T-helper 1 cell treated with Interleukin-12 subunit alpha and Interleukin-12 subunit beta and Interleukin-4 antibody, amounts not matched to agents 30 μg/mL and 1 μg/mL, for 36 hours (primary cell): ENCODE data around the gene EEF1A2.

Experiments used
- H3K27ac Mint-ChIP-seq: one replicate; pipeline ENCODE4 v1.8.0; 2021; ENCODE audit warnings: mild to moderate bottlenecking, mixed read lengths
- H3K27me3 Mint-ChIP-seq: one replicate; pipeline ENCODE4 v1.8.0; 2021; ENCODE audit warnings: low read depth, mixed read lengths
- H3K36me3 Mint-ChIP-seq: one replicate; pipeline ENCODE4 v1.8.0; 2021; ENCODE audit warnings: low read depth, mixed read lengths
- H3K4me1 Mint-ChIP-seq: one replicate; pipeline ENCODE4 v1.8.0; 2021; ENCODE audit warnings: low read depth, mixed read lengths
- H3K4me3 Mint-ChIP-seq: one replicate; pipeline ENCODE4 v1.8.0; 2021; ENCODE audit warnings: mild to moderate bottlenecking, moderate library complexity, mixed read lengths
- H3K9me3 Mint-ChIP-seq: one replicate; pipeline ENCODE4 v1.8.0; 2021; ENCODE audit warnings: mixed read lengths

Gene EEF1A2

DNA sequence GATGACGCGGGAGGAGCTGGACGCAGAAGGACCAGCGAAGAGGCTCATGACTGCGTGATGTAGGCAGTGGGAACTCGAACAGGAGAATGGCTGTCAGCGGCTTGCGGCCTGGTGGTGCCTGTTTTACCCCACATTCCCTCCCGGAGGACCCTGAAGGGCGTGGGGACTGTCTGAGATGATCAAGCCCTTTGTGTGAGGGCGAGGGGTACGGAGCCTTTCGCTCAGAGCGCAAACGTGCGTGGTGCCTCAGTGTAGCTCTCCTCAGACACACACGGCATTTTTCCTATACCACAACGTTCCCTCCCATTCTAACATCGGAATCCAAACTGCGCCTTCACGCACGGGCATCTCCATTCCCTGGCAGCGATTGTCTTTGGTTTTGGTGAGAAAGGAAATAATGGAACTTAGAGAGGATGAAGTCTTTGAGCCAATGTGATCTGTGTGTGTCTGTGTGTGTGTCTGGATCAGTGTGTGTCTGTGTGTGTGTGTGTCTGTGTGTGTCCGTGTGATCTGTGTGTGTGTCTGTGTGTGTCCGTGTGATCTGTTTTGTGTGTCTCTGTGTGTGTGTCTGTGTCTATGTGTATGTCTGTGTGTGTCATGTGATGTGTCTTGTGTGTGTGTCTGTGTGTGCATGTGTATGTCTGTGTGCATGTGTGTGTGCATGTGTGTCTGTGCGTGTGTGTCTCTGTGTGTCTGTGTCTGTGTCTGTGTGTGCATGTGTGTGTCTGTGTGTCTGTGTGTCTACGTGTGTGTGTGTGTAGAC, 33.0 kb upstream of the EEF1A2 start:
- H3K36me3 Mint-ChIP-seq: no peaks in the 10 kb centered on the region
- peak overlapping the region; percentile 1 for H3K27ac Mint-ChIP-seq
- H3K4me1 Mint-ChIP-seq: peaks cover 4% of the 10 kb centered on the region
- H3K4me3 Mint-ChIP-seq: no peak overlapping the region
- no peaks in the 10 kb centered on the region for H3K9me3 Mint-ChIP-seq
- no peaks in the 10 kb centered on the region for H3K27me3 Mint-ChIP-seq

DNA sequence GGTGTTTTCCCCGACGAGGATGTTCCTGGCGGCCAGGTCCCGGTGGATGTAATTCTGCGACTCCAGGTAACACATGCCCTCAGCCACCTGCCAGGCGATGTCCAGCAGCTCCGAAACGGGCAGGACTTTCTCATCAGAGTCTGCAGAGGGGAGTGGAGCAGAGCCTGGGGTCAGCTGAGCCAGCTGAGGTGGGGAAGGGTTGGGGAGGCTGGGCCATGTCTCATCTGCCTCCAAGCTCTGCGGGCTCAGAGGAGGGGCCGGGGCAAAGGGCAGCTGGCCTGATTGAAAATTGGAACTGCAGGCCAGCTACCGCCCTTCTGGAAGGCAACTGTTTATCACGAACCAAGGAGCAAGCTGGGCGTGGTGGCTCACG, 31.9 kb upstream of the EEF1A2 start:
- H3K27me3 Mint-ChIP-seq: no peaks in the 10 kb centered on the region
- no peak overlapping the region for H3K27ac Mint-ChIP-seq
- peaks cover 3% of the 10 kb centered on the region for H3K4me1 Mint-ChIP-seq
- H3K9me3 Mint-ChIP-seq: no peaks in the 10 kb centered on the region
- H3K36me3 Mint-ChIP-seq: no peaks in the 10 kb centered on the region
- no peak overlapping the region for H3K4me3 Mint-ChIP-seq

DNA sequence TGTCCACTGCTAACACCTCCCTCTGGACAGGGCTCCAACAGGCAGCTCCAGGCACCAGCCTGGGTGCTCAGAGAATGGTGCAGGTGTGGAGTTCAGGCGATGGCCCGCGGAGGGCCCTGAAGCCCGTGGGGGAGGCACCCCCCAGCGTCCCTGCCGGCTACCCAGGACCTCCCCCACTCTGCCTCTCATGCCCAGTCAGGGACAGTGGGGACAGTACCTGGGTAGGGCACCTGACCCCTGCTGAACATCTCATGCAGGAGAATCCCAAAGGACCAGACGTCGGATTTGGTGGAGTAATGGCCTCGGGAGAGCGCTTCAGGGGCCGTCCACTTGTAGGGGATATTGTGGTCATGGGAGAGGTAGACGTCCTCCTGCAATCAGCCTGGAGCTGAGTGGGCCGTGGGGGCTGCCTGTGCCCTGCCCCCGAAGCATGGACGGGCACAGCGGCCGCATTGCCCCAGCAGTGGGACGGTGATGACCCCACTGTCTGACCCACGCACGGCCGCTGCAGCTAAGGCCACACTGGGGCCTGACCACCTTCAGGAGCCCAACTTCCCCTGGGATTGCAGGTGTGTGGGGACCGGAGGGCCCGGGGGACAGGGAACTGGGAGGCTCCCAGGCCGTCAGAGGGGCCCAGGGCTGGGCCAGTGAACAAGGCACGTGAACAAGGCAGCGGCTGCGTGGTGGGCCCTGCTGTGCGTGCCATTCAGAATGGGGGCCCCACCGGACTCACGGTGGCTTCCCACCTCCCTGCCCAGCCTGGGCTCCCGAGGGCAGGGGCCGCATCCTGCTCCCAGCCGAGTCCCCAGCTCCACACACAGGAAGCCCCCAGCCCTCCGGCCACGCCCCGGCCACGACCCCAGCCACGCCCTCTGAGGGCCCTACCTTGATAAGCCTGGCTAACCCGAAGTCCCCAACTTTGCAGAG, 31.2 kb upstream of the EEF1A2 start:
- no peak overlapping the region for H3K4me3 Mint-ChIP-seq

DNA sequence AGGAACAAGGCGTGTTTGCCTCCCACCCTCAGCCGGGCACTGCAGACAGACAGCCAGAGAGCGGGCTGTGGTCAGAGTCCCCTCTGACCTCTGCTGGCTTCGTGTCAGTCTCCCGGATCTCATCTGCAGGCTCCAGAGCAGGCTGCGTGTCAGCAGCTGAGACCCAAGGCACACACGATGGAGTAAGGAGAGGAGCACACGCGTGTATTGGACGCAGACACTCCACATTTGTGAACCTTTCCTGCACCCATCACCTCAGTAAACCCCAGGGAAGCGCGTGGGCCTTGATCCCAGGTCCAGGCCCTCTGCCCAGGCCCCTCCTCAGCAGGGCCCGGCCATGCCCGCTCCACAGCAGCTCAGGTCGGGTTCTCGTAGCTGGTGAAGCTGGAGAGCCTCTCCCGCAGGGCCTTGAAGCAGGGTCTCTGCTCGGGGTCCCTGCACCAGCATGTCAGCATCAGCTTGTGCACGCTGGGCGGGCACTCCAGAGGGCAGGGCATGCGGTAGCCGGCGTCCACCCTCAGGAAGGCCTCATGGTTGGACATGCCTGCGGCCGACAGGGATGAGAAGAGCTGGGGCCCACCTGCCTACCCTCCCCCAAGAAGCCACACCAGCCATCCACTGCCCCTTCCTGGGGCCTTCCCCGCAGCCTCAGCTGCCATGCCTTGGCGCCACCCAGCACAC, 30.4 kb upstream of the EEF1A2 start:
- Mint-ChIP-seq H3K4me3 (no peak overlapping the region), H3K27me3 (no peaks in the 10 kb centered on the region), H3K36me3 (peaks cover 1% of the 10 kb centered on the region), H3K9me3 (no peaks in the 10 kb centered on the region), H3K27ac (no peak overlapping the region), H3K4me1 (peaks cover 3% of the 10 kb centered on the region)

More for the DNA sequence above, 31.2 kb upstream of the EEF1A2 start:
- Mint-ChIP-seq H3K4me1 (peaks cover 3% of the 10 kb centered on the region), H3K27me3 (no peaks in the 10 kb centered on the region), H3K27ac (no peak overlapping the region), H3K36me3 (no peaks in the 10 kb centered on the region), H3K9me3 (no peaks in the 10 kb centered on the region)

DNA sequence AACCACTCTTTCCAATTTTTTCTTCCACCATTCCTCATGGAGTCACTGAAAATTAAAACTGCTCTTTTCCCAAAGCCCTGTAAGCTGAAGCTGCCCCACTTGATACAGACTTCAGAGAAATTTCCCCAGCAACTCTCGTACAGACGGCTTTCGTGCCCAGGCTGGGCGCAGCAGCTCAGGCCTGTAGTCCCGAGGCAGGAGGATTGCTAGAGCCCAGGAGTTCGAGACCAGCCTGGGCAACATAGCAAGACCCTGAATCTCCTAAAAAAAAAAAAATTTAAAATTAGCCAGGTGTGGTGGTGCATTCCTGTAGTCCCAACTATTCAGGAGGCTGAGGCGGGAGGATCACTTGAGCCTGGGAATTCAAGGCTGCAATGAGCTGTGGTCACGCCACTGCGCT, 28.3 kb upstream of the EEF1A2 start:
- Mint-ChIP-seq H3K4me1 (peaks cover 8% of the 10 kb centered on the region), H3K4me3 (no peak overlapping the region), H3K9me3 (no peaks in the 10 kb centered on the region), H3K27me3 (no peaks in the 10 kb centered on the region), H3K27ac (no peak overlapping the region), H3K36me3 (peaks cover 14% of the 10 kb centered on the region)

DNA sequence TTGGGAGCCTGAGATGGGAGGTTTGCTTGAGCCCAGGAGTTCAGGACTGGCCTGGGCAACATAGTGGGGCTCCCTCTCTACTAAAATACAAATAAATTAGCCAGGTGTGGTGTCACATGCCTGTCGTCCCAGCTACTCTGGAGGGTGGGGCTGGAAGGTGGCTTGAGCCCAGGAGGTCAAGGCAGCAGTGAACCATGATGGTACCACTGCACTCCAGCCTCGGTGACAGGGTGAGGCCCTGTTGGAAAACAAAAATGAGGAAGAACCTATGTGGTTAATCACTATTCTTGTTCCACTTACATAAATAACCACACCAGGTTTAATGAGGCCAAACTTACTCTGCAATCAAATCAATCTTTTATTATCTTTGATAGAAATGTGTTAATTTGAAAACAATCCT, 27.1 kb upstream of the EEF1A2 start:
- peaks cover 11% of the 10 kb centered on the region for H3K4me1 Mint-ChIP-seq
- no peaks in the 10 kb centered on the region for H3K27me3 Mint-ChIP-seq
- H3K36me3 Mint-ChIP-seq: peaks cover 14% of the 10 kb centered on the region
- no peak overlapping the region for H3K27ac Mint-ChIP-seq
- no peak overlapping the region for H3K4me3 Mint-ChIP-seq
- H3K9me3 Mint-ChIP-seq: no peaks in the 10 kb centered on the region

DNA sequence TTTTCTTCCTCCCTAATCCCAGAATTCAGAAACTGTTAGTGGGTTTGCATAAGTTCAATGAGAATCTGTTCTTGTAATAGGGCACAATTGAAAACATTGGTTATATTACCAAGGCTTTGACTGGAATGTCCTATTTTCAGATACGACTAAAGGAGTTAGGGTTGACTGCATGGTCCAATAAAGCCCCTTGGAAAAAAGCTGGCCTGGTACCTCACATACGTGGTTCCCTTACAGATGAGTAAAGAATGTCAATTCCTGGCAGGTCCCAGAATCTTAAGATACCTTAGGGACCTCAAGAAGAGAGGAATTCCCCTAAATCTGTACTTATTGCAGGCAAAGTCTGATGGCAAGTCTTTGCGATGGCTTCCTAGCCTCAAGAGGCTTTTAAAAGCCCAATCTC, 26.3 kb upstream of the EEF1A2 start:
- no peak overlapping the region for H3K4me3 Mint-ChIP-seq
- peaks cover 14% of the 10 kb centered on the region for H3K36me3 Mint-ChIP-seq
- H3K4me1 Mint-ChIP-seq: peaks cover 11% of the 10 kb centered on the region
- H3K9me3 Mint-ChIP-seq: no peaks in the 10 kb centered on the region
- H3K27me3 Mint-ChIP-seq: no peaks in the 10 kb centered on the region
- no peak overlapping the region for H3K27ac Mint-ChIP-seq

DNA sequence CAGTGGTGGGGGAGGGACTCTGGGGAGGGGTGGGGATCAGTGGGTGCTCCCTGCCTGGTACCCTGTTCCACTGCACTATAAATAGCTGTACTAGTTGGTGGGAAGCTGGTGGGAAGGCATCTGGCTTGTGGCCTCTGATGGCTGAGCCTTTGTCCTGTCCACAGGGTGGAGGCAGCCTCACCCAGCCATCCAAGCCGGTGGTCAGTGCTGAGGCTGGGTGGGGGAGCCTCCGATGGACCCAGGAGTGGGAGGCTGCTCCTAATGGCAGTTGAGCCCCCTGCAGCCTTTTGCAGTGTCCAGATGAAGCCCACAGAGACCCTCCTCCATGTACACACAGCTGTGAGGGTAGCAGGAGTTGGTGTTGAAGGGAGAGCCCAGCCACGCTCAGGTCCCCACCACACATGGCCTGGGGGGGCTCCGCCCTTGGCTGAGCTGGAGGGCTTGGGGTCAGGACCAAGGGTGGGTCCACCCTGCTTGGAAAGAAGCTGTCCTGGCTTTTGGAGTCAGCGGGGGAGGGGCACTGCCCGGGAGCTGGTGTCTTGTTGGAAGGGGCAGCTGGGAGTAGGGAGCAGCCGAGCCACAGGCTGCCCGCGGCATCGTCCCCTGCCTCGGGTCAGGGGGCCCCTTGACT, 24.2 kb upstream of the EEF1A2 start:
- H3K4me1 Mint-ChIP-seq: peaks cover 11% of the 10 kb centered on the region
- H3K4me3 Mint-ChIP-seq: no peak overlapping the region
- H3K27me3 Mint-ChIP-seq: no peaks in the 10 kb centered on the region
- no peaks in the 10 kb centered on the region for H3K9me3 Mint-ChIP-seq
- H3K27ac Mint-ChIP-seq: no peak overlapping the region
- peaks cover 14% of the 10 kb centered on the region for H3K36me3 Mint-ChIP-seq

DNA sequence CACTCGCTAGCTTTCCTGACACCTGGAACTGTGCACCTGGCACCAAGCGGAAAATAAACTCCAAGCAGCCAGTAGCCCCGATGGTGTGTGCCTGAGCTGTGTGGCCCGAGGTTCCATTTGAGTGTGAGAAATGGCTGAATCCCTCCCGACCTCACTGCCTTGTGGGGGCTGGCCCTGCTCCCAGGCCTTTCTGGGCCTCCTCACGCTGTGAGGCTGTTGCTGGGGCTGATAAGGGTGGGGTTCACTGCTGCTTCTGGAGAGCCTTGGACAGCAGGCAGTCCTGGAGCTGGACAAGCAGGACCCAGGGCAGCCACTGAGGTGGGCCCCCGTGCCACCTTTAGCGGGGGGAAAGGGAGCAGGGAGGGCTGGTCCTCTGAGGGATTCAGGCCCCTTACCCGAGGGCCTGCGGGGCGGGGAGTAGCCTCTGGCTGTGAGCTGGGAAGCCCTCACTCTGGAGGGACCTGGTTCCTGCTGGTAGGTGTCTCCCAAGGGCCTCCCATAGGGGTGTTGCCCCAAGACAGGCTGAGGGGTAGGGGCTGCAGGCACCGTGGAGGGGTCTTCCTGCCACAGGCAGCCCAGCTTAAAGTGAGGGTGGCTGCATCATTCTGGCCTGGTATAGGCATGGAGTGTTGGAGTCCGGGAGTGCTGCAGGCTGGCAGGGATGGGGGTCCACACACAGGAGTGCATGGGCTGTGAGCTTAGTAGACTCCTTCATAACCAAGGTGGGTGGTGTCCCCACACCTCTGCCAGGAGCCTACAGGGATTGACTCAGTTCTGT, 23.4 kb upstream of the EEF1A2 start:
- Mint-ChIP-seq H3K36me3 (peaks cover 14% of the 10 kb centered on the region), H3K27ac (peak overlapping the region; percentile 55), H3K4me1 (peaks cover 9% of the 10 kb centered on the region), H3K4me3 (peak overlapping the region; percentile 60), H3K9me3 (no peaks in the 10 kb centered on the region), H3K27me3 (no peaks in the 10 kb centered on the region)

DNA sequence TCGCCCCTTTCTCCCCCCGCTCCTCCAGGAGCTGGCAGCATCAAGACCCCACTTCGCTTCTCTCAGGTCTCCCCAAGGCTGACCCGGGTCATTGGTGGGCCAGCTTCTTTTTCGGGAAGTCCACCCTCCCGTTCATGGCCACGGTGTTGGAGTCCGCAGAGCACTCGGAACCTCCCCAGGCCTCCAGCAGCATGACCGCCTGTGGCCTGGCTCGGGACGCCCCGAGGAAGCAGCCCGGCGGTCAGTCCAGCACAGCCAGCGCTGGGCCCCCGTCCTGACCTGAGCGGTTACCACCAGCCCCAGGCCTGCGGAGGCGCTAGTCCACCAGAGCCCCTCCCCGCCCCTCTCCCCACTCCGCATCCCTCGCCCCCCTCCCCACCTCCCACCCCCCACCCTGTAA, 22.7 kb upstream of the EEF1A2 start:
- peak overlapping the region; percentile 62 for H3K27ac Mint-ChIP-seq

DNA sequence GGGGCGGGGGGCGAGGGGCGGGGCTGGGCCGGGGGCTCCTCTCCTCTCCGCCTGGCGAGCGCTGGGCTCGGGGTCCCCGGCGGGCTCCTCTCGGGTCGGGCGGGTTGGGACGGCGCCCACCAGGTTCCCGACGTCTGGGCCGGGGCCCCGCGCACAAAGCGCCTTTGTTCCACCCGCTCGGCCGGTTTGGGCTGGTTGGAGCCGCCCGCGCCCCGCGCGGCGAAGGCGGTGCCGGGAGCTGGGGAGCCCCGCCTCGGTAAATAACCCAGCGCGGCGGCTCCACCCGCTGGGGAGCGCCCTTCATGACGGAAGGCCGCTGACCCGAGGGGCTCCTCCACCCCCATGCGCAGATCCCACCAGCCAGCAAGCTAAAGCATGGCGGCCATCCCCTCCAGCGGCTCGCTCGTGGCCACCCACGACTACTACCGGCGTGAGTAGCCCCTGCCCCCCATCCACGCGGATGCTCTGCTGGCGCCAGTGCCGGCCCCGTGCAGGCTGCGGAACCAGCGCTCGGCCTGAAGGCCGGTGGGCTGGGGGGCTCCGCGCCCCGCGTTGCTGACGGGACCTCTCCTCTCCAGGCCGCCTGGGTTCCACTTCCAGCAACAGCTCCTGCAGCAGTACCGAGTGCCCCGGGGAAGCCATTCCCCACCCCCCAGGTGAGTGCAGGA, 22.2 kb upstream of the EEF1A2 start:
- H3K4me3 Mint-ChIP-seq: peak overlapping the region; percentile 77
- peaks cover 9% of the 10 kb centered on the region for H3K4me1 Mint-ChIP-seq
- peaks cover 14% of the 10 kb centered on the region for H3K36me3 Mint-ChIP-seq
- peaks cover under 1% of the 10 kb centered on the region for H3K27me3 Mint-ChIP-seq
- H3K9me3 Mint-ChIP-seq: no peaks in the 10 kb centered on the region
- H3K27ac Mint-ChIP-seq: peak overlapping the region; percentile 62

More for the DNA sequence above, 22.7 kb upstream of the EEF1A2 start:
- Mint-ChIP-seq H3K27me3 (no peaks in the 10 kb centered on the region), H3K4me3 (peak overlapping the region; percentile 77), H3K4me1 (peaks cover 9% of the 10 kb centered on the region), H3K36me3 (peaks cover 14% of the 10 kb centered on the region), H3K9me3 (no peaks in the 10 kb centered on the region)

DNA sequence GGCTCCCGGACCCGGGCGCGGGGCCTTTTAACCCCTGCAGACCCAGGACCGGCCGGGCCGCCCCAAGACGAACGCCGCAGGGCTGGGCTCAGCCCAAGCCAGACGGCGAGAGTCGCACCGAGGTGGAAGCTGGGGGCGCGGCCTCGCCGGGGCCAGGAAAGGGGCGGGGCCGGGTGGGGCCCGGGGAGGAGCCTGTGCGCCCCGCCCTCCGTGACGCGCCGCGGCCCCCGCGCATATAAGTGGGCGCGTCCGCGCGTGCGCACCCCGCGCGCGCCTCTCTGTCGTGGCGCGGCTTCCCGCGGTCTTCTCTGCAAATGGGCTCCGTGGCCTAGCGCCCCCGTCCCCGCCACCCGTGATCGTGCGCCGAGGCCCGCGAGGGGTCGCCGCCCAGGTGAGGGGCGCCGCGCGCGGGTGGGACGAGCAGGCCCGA, 21.6 kb upstream of the EEF1A2 start, which contains the start of gene PPDPF:
Gene PPDPF, plus strand, starts transcription at position 262 of the 430 bp plus-strand sequence. CDS start 544 bp downstream, outside the sequence.
- H3K9me3 Mint-ChIP-seq: no peaks in the 10 kb centered on the region
- peak within 1 kb of the TSS; percentile 79 for H3K4me3 Mint-ChIP-seq
- H3K27me3 Mint-ChIP-seq: peaks cover 6% of the 10 kb centered on the region
- H3K36me3 Mint-ChIP-seq: peaks cover 14% of the 10 kb centered on the region
- H3K4me1 Mint-ChIP-seq: peaks cover 9% of the 10 kb centered on the region
- H3K27ac Mint-ChIP-seq: peak within 1 kb of the TSS; percentile 62
